K562 (cell line): ENCODE results near the gene GATA1.

Source experiments
- ETS2 ChIP-seq: IDR thresholded peaks from 2 replicates; pipeline ENCODE4 v1.6.1; 2016; ENCODE audit warnings: borderline replicate concordance, missing genetic modification characterization, mild to moderate bottlenecking, moderate library complexity, missing compliant biosample characterization; ENCODE audit not compliant: poor library complexity, severe bottlenecking
- JUND ChIP-seq, 2 experiments: IDR thresholded peaks; 2 replicates in 1 of 2; 3 replicates in 1 of 2; pipeline ENCODE4 v1.6.1; 2011; ENCODE audit warnings: borderline replicate concordance in 2 of 2, low read depth in 2 of 2, low read length in 2 of 2, improper control_type of control experiment in 1 of 2, missing biosample characterization in 1 of 2, missing genetic modification characterization in 1 of 2, missing genetic modification reagents in 1 of 2
- NR1H2 ChIP-seq: sonication (generic); formaldehyde crosslinking; IDR thresholded peaks from 2 replicates; pipeline ENCODE4 v1.4.0; 2020; ENCODE audit warnings: mild to moderate bottlenecking, missing genetic modification reagents
- PCBP1 ChIP-seq: fragments of 200-400 bp; formaldehyde crosslinking; IDR thresholded peaks from 2 replicates; pipeline ENCODE4 v1.6.1; 2018; ENCODE audit warnings: mild to moderate bottlenecking, low read depth, low read length; ENCODE audit not compliant: poor library complexity, severe bottlenecking
- POLR2AphosphoS5 ChIP-seq: IDR thresholded peaks from 2 replicates; pipeline ENCODE4 v1.6.1; 2011; ENCODE audit warnings: mild to moderate bottlenecking, low read depth, low read length, moderate library complexity; ENCODE audit not compliant: control insufficient read depth, insufficient read depth
- REST ChIP-seq, 2 experiments: fragments of 450-650 bp; formaldehyde crosslinking in 1 of 2; IDR thresholded peaks; 2 replicates each; pipeline versions ENCODE4 v1.4.0 to v1.6.1; 2014 to 2020; ENCODE audit warnings: mild to moderate bottlenecking in 2 of 2, borderline replicate concordance in 1 of 2, low read depth in 1 of 2
- TCF7 ChIP-seq: sonication (generic); IDR thresholded peaks from 2 replicates; pipeline ENCODE4 v1.6.1; 2016; ENCODE audit warnings: antibody characterized with exemption, borderline replicate concordance
- ZKSCAN8 ChIP-seq: fragments of 200-800 bp; sonication (Bioruptor generic); IDR thresholded peaks from 2 replicates; pipeline ENCODE4 v1.6.1; 2016; ENCODE audit warnings: missing genetic modification characterization, missing compliant biosample characterization
- ZNF431 ChIP-seq: sonication (generic); formaldehyde crosslinking; IDR thresholded peaks from 2 replicates; pipeline ENCODE4 v1.8.0; 2022; ENCODE audit warnings: mild to moderate bottlenecking, missing genetic modification reagents
- TF ChIP-seq, protein P1 (sequence below): fragments of 450-650 bp; IDR thresholded peaks from 2 replicates; pipeline ENCODE4 v1.6.1; 2016; ENCODE audit warnings: mild to moderate bottlenecking, moderate library complexity

GRCh38 chrX:48806081-48806480 is 19.7 kb downstream of the GATA1 start:
- TF ChIP-seq REST (IDR thresholded peaks at IDR 0.05; ENCODE audit: borderline replicate concordance) (no peak), REST (CRISPR knock-in tag; IDR thresholded peaks at IDR 0.05; ENCODE audit: low read depth) (no peak), JUND (IDR thresholded peaks at IDR 0.05; ENCODE audit: borderline replicate concordance, low read depth, low read length) (no peak), JUND (tag; IDR thresholded peaks at IDR 0.05; ENCODE audit: borderline replicate concordance, low read depth, low read length) (no peak), TCF7 (no peak), ETS2 (no peak), ZKSCAN8 (CRISPR knock-in tag) (no peak), POLR2AphosphoS5 (no peak), ZNF431 (CRISPR knock-in tag) (no peak), PCBP1 (no peak), NR1H2 (CRISPR knock-in tag) (no peak)
- TF ChIP-seq, protein P1, sequence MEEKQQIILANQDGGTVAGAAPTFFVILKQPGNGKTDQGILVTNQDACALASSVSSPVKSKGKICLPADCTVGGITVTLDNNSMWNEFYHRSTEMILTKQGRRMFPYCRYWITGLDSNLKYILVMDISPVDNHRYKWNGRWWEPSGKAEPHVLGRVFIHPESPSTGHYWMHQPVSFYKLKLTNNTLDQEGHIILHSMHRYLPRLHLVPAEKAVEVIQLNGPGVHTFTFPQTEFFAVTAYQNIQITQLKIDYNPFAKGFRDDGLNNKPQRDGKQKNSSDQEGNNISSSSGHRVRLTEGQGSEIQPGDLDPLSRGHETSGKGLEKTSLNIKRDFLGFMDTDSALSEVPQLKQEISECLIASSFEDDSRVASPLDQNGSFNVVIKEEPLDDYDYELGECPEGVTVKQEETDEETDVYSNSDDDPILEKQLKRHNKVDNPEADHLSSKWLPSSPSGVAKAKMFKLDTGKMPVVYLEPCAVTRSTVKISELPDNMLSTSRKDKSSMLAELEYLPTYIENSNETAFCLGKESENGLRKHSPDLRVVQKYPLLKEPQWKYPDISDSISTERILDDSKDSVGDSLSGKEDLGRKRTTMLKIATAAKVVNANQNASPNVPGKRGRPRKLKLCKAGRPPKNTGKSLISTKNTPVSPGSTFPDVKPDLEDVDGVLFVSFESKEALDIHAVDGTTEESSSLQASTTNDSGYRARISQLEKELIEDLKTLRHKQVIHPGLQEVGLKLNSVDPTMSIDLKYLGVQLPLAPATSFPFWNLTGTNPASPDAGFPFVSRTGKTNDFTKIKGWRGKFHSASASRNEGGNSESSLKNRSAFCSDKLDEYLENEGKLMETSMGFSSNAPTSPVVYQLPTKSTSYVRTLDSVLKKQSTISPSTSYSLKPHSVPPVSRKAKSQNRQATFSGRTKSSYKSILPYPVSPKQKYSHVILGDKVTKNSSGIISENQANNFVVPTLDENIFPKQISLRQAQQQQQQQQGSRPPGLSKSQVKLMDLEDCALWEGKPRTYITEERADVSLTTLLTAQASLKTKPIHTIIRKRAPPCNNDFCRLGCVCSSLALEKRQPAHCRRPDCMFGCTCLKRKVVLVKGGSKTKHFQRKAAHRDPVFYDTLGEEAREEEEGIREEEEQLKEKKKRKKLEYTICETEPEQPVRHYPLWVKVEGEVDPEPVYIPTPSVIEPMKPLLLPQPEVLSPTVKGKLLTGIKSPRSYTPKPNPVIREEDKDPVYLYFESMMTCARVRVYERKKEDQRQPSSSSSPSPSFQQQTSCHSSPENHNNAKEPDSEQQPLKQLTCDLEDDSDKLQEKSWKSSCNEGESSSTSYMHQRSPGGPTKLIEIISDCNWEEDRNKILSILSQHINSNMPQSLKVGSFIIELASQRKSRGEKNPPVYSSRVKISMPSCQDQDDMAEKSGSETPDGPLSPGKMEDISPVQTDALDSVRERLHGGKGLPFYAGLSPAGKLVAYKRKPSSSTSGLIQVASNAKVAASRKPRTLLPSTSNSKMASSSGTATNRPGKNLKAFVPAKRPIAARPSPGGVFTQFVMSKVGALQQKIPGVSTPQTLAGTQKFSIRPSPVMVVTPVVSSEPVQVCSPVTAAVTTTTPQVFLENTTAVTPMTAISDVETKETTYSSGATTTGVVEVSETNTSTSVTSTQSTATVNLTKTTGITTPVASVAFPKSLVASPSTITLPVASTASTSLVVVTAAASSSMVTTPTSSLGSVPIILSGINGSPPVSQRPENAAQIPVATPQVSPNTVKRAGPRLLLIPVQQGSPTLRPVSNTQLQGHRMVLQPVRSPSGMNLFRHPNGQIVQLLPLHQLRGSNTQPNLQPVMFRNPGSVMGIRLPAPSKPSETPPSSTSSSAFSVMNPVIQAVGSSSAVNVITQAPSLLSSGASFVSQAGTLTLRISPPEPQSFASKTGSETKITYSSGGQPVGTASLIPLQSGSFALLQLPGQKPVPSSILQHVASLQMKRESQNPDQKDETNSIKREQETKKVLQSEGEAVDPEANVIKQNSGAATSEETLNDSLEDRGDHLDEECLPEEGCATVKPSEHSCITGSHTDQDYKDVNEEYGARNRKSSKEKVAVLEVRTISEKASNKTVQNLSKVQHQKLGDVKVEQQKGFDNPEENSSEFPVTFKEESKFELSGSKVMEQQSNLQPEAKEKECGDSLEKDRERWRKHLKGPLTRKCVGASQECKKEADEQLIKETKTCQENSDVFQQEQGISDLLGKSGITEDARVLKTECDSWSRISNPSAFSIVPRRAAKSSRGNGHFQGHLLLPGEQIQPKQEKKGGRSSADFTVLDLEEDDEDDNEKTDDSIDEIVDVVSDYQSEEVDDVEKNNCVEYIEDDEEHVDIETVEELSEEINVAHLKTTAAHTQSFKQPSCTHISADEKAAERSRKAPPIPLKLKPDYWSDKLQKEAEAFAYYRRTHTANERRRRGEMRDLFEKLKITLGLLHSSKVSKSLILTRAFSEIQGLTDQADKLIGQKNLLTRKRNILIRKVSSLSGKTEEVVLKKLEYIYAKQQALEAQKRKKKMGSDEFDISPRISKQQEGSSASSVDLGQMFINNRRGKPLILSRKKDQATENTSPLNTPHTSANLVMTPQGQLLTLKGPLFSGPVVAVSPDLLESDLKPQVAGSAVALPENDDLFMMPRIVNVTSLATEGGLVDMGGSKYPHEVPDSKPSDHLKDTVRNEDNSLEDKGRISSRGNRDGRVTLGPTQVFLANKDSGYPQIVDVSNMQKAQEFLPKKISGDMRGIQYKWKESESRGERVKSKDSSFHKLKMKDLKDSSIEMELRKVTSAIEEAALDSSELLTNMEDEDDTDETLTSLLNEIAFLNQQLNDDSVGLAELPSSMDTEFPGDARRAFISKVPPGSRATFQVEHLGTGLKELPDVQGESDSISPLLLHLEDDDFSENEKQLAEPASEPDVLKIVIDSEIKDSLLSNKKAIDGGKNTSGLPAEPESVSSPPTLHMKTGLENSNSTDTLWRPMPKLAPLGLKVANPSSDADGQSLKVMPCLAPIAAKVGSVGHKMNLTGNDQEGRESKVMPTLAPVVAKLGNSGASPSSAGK, result no peak
